ENCODE results near the gene MTHFD1L. TPM values are rescaled to one million over a fixed set of nuclear protein-coding genes. Genes with fewer than 3 reads are reported as not detected.
A peak's percentile ranks its signal among the peaks of the same experiment; 100 is the strongest.

The MTHFD1L gene
- total and polyA plus RNA-seq, 2 of the 8 experiments (the other 6 are each of a cell fraction or from before 2014, with no cell fraction given) = 29.2 to 105 TPM

DNA sequence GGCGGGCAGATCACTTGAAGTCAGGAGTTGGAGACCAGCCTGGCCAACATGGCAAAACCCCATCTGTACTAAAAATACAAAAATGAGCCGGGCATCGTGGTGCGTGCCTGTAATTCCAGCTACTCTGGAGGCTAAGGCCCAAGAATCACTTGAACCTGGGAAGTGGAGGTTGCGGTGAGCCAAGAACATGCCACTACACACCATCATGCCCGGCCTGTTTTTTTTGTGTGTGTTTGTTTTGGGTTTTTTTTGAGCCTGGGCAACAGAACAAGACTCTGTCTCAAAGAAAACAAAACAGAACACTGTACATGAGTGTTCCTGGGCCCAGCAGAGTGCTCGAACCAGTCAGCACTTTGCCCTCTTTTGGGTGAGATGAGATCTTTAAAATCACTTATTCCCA is 159.1 kb downstream of the MTHFD1L start:
- no peak overlapping the region for H2BK12ac ChIP-seq (ENCODE audit: low read depth, low read length)

More for the DNA sequence above, 159.1 kb downstream of the MTHFD1L start:
- no peaks in the 10 kb centered on the region for H3K23me2 ChIP-seq (ENCODE audit: low read depth, low read length)
- FAIRE-seq (no peak), DNase-seq (ENCODE audit: low read depth in 1 of 2, low spot score in 2 of 2) (no peak)
- no peak for TF ChIP-seq CHD2 (IDR thresholded peaks at IDR 0.05; ENCODE audit: low read length)
- TF ChIP-seq TAF7 (optimal IDR thresholded peaks at IDR 0.05; ENCODE audit: borderline replicate concordance, low read depth, low read length) = no peak
- TF ChIP-seq KDM1A (IDR thresholded peaks at IDR 0.05; ENCODE audit: borderline replicate concordance, low read length) = no peak
- no peak for TF ChIP-seq GABPA (IDR thresholded peaks at IDR 0.05; ENCODE audit: borderline replicate concordance, insufficient read depth, low read length)
- no peak for TF ChIP-seq POU5F1 (IDR thresholded peaks at IDR 0.05; ENCODE audit: low read depth, low read length)
- no peak for TF ChIP-seq SRF (IDR thresholded peaks at IDR 0.05; ENCODE audit: low read depth, low read length)
- no peaks in the 10 kb centered on the region for H3K4me1 ChIP-seq (replicated peaks in 1 of 4; ENCODE audit: control insufficient read depth in 3 of 4, insufficient read depth in 4 of 4, low read length in 3 of 4)
- no peaks in the 10 kb centered on the region for H4K20me1 ChIP-seq (replicated peaks in 1 of 2; ENCODE audit: control insufficient read depth in 1 of 2, insufficient read depth in 2 of 2, low read length in 2 of 2)
- H3K14ac ChIP-seq (ENCODE audit: insufficient read length) = no peak overlapping the region
- ChIA-PET CTCF (ENCODE audit: partially characterized antibody) (interaction anchor here (1.3 to 7.4 kb wide), 2 partner anchors 9 to 31 kb away, joined by 3 to 56 read pairs; no protein-coding TSS in a partner anchor), POLR2A (ENCODE audit: partially characterized antibody) (interaction anchor here (1.0 kb wide), 1 partner anchor 61 kb away, joined by 4 read pairs; no protein-coding TSS in a partner anchor)
- H2BK5ac ChIP-seq (ENCODE audit: low read depth, low read length) = no peak overlapping the region
- H3K79me2 ChIP-seq (ENCODE audit: control insufficient read depth in 1 of 2, insufficient read depth in 2 of 2, low read length in 2 of 2) = no peaks in the 10 kb centered on the region
- peaks cover 0 to 13% (median 3%) of the 10 kb centered on the region in 4 experiments; a peak in 4 of 8 replicates for H3K36me3 ChIP-seq (ENCODE audit: control insufficient read depth in 2 of 4, insufficient read depth in 4 of 4, low read length in 3 of 4)
- H3K23ac ChIP-seq (ENCODE audit: insufficient read length) = no peak overlapping the region
- H3K79me1 ChIP-seq (ENCODE audit: low read depth, low read length) = no peaks in the 10 kb centered on the region; the same call in 1 of the 2 replicates
- H4K91ac ChIP-seq (replicated peaks; ENCODE audit: insufficient read length, low read length) = no peak overlapping the region
- H4K8ac ChIP-seq (ENCODE audit: extremely low read depth, insufficient read depth, low read length) = 0 out of 2 replicates have a peak overlapping the region, but pooled peaks have one; percentile 58
- WGBS, 2 experiments (ENCODE audit: extremely low coverage in 1 of 2, insufficient coverage in 1 of 2, insufficient read length in 1 of 2, insufficient replicate concordance in 2 of 2, low coverage in 1 of 2, low lambda C conversion rate in 2 of 2, missing lambda C conversion rate in 1 of 2) = 94% methylated on average over 7 of the region's 7 CpGs; no CpG with 5 or more reads in 1 of the 2 experiments
- no peaks in the 10 kb centered on the region for H3K9me3 ChIP-seq (ENCODE audit: insufficient read depth in 2 of 2, low read depth in 1 of 2, low read length in 1 of 2)
- H3K27me3 ChIP-seq (replicated peaks in 1 of 4; ENCODE audit: control insufficient read depth in 3 of 4, extremely low read depth in 1 of 4, insufficient read depth in 3 of 4, low read length in 3 of 4) = no peaks in the 10 kb centered on the region
- no peak overlapping the region for H2AK5ac ChIP-seq (ENCODE audit: low read depth, low read length)
- H2BK15ac ChIP-seq (ENCODE audit: low read length) = no peak overlapping the region
- H3K4me2 ChIP-seq (ENCODE audit: insufficient read depth in 1 of 2, low read depth in 2 of 2, low read length in 2 of 2) = no peak overlapping the region
- no peak overlapping the region for H3K4me3 ChIP-seq (ENCODE audit: extremely low read depth in 1 of 4, insufficient read depth in 2 of 4, low read depth in 3 of 4, low read length in 4 of 4)
- H3K27ac ChIP-seq (ENCODE audit: low read depth, low read length) = no peak overlapping the region
- H3K9ac ChIP-seq (replicated peaks in 1 of 4; ENCODE audit: extremely low read depth in 1 of 4, low read depth in 3 of 4, low read length in 3 of 4) = no peak overlapping the region
- no peak overlapping the region for H2BK20ac ChIP-seq (ENCODE audit: low read length)
- no peak overlapping the region for H3K18ac ChIP-seq (ENCODE audit: extremely low read depth, low read length)
- H3K56ac ChIP-seq (replicated peaks; ENCODE audit: insufficient read length, low read depth, low read length) = no peak overlapping the region
- no peak overlapping the region for H4K5ac ChIP-seq (ENCODE audit: insufficient read length, low read depth, low read length)
- no peak overlapping the region for H2BK120ac ChIP-seq (replicated peaks; ENCODE audit: low read depth, low read length)
- no peak overlapping the region for H2AFZ ChIP-seq (ENCODE audit: low read length)
- H3K4ac ChIP-seq (replicated peaks; ENCODE audit: insufficient read length, low read depth, low read length) = no peak overlapping the region

Measured in H1 (cell line).